Stimulated activated CD8-positive, alpha-beta memory T cell treated with anti-CD3 and anti-CD28 coated beads, Interleukin-12 subunit alpha, Interleukin-12 subunit beta, amount 100 ng/mL, for 1 hour (primary cell): Measurements from ENCODE around the gene EPS8L1.

Experiments
- DNase-seq: peaks from one replicate; pipeline ENCODE4 v3.0.0-alpha.2; 2020; ENCODE audit warnings: low read depth

Gene EPS8L1

DNA sequence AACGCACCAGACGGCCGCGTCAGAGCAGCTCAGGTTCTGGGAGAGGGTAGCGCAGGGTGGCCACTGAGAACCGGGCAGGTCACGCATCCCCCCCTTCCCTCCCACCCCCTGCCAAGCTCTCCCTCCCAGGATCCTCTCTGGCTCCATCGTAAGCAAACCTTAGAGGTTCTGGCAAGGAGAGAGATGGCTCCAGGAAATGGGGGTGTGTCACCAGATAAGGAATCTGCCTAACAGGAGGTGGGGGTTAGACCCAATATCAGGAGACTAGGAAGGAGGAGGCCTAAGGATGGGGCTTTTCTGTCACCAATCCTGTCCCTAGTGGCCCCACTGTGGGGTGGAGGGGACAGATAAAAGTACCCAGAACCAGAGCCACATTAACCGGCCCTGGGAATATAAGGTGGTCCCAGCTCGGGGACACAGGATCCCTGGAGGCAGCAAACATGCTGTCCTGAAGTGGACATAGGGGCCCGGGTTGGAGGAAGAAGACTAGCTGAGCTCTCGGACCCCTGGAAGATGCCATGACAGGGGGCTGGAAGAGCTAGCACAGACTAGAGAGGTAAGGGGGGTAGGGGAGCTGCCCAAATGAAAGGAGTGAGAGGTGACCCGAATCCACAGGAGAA is 39.9 kb downstream of the EPS8L1 start:
- DNase-seq = no peak

- DNase-seq = peak; percentile 25
Observed at GRCh38 chr19:55116232-55116858, 40.7 kb downstream of the EPS8L1 start.

GRCh38 chr19:55116859-55117662 is 41.4 kb downstream of the EPS8L1 start, which contains the start of gene PPP1R12C:
TSS of gene PPP1R12C (minus strand) at chr19:55117637. CDS start at chr19:55117543, 94 bp downstream.
- DNase-seq = no peak

GRCh38 chr19:55117663-55118391 is 42.2 kb downstream of the EPS8L1 start:
- DNase-seq = peak; percentile 91

DNA sequence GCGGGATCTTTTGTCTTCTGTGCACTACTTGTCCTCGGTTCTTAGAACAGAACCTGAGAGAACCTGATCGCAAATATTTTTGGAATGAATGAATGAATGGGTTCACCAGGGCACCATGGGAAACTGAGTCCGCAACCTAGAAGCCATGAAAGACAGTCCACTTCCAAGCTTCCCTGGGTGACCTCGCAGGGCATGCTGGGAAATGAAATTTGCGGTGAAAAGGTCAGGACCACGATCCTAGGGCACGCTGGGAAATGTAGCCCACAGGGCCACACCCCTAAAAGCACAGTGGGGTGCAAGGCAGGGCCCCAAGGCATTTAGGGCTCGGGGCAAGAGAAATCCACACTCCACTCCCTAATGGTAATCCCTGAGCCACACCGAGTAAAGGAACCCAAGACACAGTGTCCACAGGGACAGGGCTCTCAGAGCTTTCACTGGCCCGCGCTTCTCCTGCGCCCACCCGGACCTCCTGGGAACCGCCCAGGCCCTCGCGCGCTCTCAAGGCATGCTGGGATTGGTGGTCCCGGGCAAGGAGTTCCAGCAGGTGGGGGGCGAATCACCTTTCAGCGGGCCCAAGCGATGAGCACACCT is 42.8 kb downstream of the EPS8L1 start:
- no peak for DNase-seq

- DNase-seq = no peak
Observed at GRCh38 chr19:55119053-55119452, 43.4 kb downstream of the EPS8L1 start.

DNA sequence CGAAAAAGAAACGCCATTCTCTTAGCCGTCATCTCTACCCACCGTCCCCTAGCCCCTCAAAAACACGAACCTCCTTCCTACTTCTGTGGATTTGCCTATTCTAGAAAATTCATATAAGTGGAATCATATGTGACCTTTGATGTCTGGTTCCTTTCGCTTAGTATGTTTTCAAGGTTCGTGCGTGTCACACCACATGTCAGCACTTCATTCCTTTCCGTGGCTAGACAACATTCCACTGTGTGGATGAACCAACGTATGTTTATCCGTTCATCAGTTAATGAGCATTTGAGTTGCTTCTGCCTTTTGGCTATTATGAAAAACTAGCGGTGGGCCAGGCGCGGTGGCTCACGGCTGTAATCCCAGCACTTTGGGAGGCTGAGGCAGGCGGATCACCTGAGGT is 55.8 kb downstream of the EPS8L1 start:
- no peak for DNase-seq

DNA sequence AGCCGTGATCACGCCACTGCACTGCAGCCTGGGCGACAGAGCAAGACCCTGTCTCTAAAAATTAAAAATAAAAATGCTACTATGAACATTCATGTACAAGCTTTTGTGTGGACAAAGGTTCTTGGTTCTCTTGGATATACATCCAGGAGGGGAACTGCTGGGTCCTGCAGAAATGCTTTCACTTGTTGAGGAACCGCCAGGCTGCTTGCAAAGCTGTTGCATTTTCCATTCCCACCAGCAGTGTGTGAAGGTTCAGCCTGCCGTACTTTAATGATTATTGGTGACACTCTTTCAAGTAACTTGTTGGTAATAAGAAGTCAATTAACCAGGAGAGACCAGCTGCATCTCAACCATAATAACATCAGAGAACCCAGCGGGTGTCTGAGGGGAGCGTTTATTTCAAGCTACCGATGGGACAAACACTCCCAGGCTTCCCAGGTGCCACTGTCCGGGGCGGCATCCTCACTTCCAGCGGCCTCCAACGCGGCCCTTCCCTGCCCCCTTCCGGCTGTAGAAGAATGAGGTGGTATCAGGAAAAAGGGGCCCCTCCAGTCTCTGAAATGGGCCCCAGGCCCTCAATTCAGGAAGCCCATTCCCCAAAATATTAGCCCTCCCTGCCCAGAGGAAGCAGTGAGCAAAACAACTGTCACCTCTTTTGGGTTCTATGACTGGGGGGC is 56.9 kb downstream of the EPS8L1 start:
- DNase-seq = no peak

DNA sequence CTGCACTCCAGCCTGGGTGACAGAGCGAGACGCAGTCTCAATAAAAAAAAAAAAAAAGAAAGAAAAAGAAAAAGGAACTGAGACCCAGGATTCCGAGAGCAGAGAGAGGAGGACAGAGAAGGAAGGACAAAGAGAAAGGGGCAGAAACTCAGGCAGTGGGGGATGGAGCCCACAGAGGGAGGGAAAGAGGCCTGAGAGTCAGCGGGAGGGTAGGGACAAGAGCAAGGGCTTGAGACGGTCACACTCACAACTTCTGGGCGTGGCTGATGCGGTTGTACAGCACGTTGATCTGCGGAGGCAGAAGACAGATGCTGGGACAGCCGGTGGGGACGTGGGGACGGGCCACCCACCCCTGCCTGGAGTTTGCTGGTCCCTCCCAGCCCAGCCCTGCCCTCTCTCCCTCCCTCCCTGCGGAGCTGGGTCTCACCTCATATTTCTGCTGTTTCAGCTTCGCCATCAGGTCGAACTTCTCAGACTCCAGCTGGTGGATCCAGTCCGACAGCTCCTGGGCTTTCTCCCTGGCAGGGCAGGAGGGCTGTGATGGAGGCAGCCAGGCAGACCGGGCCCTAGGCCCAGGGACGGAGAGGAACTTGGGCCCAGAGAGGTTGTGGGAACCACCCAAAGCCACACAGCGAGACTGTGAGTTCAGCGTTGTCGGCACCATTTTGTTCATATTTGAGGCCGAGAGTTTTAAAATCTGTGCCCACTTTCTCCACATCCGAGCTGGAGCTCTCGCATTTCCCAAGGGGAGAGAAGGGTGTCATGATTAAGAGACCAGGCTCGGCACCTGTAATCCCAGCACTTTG is 58.2 kb downstream of the EPS8L1 start:
- no peak for DNase-seq

GRCh38 chr19:55134736-55135135 is 59.1 kb downstream of the EPS8L1 start:
- no peak for DNase-seq

- no peak for DNase-seq
Observed at GRCh38 chr19:55136399-55137102, 60.9 kb downstream of the EPS8L1 start.
